Non-pigmented ciliary epithelial cell (primary cell): ENCODE results near the gene TSPAN33.
"Not testable (repeated sequence)": the region's sequence is repeated elsewhere in the genome, so short reads cannot be mapped to it uniquely, and the experiment has no call there.

Experiments used
- DNase-seq: peaks from one replicate; pipeline ENCODE4 v3.0.0-alpha.2; 2010; ENCODE audit warnings: low read depth

Gene TSPAN33

DNA sequence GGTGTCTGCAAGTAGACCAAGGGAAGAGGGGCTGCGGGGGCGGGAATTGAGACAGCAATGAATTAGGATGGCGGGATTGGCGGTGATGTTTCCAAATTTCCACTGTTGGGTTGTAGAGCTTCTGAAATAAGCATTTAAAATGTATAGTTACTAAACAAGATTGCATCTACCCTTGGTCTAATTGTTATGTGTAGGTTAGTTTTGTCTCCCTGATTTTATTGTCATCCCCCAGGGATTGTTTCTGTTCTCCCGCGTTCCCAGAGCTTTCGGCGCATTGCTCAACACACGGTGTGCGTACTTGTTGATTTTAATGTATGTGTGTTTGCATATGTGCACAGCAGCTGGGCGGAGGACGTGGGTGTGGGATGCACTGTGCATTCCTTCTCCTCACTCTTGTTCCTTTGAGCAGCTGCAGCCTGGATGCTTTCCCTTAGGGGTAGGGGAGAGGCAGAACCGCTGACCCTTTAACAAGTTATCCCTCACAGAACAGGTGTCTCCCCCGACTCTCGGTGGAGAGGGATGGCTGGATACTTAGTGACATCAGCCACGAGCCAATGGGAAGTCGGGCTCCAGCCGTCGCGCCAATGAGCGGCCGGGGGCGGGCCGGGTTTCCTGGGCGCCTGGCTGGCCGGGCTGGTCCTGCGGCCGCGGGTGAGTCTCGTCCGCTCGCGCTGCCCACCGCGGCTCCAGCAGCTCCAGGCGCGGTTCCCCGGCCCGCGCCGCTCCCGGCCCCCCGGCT is at the start of gene TSPAN33:
TSPAN33 (plus strand) TSS at position 613 of the 739 bp plus-strand sequence. CDS start 274 bp downstream, outside the sequence.
- peak; percentile 11 for DNase-seq

DNA sequence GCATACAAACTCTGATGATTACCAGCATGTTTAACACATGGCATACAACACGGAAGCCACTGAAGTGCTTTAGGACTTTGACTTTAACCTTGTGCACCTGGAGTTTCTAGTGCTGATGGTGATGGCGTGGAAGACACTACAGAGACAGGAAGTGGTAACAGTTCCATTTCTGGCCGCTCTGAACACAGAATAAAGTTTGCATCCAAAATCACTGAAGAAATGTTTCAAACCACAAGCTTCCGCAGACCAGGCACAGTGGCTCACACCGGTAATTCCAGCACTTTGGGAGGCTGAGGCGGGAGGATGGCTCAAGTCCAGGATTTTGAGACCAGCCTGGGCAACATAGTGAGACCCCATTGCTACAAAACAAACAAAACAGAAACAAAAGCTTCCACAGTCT is 49.2 kb upstream of the TSPAN33 start:
- no peak for DNase-seq

- DNase-seq, result no peak
Observed at GRCh38 chr7:129098409-129099084, 46.0 kb upstream of the TSPAN33 start.

- DNase-seq, result no peak
Observed at GRCh38 chr7:129100827-129101166, 43.7 kb upstream of the TSPAN33 start.

GRCh38 chr7:129101746-129102145 is 42.8 kb upstream of the TSPAN33 start:
- no peak for DNase-seq

- DNase-seq, result no peak
Observed at GRCh38 chr7:129103561-129104324, 40.8 kb upstream of the TSPAN33 start.

DNA sequence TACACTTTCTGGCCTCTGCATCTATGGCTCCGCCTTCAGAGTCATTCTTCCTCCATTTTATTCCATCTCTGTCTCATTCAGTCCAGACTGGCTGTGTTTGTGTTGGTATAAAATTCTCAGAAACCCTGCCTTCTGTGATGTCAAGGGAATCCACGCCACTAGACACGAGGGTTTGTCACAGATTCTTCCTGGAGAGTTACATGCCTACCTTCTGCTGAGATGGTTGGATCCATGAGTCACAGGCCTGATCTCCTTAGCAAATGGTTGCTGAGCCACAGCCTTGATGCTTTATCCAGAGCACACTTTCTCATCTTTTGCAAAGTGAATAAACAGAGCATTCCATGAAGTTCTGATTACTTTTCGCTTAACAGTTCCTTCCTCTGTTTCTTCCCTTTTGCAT is 35.9 kb upstream of the TSPAN33 start:
- peak; percentile 17 for DNase-seq

DNA sequence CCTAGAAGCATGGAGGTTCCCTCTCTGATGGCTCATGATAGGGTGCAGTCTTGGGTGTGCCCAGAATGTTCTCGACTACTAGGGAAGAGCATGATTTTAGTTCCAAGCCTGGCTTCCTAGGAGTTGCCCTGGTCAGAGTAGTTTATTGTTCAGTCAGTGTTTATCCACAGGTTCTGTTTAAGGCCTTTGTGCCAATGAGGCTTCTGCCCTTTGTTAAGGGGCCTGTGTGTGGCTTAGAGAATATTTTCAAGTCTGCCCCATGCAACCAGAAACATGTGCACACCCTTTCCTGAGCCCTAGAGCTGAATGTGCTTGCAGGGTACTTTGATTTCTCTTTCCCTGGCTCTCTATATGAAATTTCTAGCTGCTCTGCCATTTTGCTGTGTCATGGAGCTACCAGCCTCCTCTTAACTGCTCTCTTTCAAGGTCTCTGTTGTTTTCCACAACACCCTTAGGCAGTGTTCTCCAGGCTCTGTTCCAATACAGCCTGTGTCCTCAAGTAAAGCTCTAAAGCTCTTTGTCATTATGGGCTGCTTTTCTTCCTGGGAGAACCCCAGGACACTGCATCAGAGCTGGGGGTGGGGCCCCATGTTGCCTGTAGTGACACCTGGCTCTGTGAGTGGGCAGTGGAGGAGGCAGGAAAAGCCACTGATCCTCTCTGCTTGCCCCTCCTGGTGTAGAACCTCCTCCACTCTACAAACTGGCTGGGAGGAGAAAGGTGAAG is 34.1 kb upstream of the TSPAN33 start:
- DNase-seq, result no peak

DNA sequence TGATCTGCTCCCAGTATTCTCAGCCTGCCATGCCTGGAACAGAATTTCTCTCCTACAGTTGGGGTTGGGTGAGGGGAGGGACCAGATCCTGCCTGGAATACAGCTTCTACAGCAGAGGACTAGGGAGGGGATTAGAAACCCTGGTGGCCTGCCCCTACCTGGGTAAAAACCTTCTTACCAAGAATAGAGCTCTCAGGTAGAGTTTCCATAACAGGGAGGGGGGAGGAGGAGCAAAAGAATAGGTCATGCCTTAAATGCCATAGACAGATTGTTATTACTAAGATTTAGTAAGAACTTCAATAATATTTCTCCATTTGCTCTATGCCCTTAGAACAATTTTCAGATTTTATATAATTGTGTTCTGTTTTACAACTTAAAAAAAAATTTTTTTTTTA is 33.5 kb upstream of the TSPAN33 start:
- DNase-seq, result no peak

DNA sequence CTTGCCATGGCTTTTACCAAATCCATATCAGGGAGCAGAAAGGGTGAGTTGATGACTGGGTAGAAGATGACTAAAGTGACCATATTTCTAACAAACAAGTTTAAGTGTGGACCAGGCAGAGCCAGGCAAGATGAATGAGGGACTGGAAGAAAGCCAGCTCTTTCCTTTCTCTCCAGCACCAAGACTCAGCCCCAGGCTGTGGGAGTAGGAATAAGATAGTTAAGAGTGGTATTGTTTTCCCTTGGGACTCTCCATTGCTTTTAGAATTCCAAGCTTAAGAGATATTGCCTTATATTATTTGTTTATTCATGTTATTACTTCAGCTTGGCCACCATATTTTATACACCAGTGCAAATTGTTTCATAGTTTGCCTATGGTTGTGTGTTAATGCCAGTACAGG is 28.8 kb upstream of the TSPAN33 start:
- DNase-seq, result no peak

DNA sequence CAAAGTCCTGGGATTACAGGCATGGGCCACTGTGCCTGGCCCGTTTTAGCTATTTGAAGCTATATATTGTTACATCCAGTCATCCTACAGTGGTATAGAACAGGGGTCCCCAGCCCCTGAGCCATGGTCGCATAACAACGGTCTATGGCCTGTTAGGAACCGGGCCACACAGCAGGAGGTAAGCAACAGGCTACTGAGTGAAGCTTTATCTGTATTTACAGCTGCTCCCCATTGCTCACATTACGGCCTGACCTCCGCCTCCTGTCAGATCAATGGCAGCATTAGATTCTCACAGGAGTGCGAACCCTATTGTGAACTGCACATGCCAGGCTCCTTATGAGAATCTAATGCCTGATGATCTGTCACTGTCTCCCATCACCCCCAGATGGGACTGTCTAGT is 26.3 kb upstream of the TSPAN33 start:
- DNase-seq, result no peak

GRCh38 chr7:129118976-129119375 is 25.5 kb upstream of the TSPAN33 start:
- no peak for DNase-seq

- not testable (repeated sequence) for DNase-seq
Observed at GRCh38 chr7:129121501-129122077, 22.9 kb upstream of the TSPAN33 start.

- no peak for DNase-seq
Observed at GRCh38 chr7:129122078-129122750, 22.3 kb upstream of the TSPAN33 start.

DNA sequence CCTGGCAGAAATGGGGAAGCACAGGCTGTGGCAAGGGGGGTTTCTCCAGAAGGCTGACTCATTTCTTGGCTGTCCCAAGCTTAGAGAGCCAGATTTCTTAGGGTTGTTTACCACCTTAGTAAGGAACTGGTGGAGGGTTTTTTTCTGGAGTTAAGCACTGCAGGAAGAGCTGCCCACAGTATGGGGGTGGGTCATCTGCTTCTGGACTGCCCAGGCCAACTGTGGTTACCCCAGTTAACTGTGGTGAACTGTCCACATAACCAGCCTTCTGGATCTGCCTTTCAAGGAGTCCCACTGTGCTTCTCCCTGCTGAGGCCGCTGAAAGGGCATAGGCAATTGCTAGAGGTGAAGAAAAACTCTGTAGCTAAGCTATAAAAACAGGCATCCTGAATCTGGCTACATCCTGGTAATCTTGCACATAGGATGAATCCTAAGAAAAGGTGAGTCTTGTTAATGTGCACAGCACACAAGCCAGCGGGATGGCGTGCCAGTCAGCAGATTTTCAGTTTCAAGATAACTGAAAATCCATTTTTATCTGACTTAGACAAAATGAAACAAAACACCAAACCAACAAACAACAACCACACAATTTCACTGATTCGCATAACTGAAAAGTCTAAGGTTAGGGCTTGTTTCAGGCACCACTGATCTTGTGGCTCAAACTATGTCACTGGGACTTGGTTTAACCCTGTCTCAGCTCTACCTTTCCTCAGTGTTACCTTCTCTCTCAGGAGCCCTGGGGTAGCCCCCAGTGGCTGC is 21.6 kb upstream of the TSPAN33 start:
- no peak for DNase-seq

DNA sequence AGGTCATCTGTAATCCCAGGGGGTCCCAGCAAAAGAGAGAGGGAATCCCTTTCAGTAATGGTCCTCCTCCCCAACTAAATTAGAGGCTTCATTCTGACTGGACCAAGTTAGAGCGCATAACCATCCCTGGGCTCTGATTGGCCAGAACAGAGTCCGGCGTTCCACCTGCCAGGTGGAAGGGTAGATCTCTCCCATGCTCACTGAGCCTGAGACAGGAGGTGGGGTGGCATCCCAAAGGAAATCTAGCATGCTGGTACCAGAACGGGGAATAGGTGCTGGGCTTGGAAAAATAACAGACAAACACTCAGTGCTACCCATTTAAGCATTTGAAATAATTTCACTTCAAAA is 21.0 kb upstream of the TSPAN33 start:
- no peak for DNase-seq

DNA sequence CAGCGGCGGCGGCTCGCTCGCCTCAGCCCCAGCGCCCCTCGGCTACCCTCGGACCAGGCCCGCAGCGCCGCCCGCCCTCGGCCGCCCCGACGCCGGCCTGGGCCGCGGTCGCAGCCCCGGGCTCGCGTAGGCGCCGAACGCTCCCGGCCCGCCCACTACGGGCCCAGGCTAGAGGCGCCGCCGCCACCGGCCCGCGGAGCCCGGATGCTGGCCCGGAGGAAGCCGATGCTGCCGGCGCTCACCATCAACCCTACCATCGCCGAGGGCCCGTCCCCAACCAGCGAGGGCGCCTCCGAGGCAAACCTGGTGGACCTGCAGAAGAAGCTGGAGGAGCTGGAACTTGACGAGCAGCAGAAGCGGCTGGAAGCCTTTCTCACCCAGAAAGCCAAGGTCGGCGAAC is 18.2 kb upstream of the TSPAN33 start:
- DNase-seq, result no peak

DNA sequence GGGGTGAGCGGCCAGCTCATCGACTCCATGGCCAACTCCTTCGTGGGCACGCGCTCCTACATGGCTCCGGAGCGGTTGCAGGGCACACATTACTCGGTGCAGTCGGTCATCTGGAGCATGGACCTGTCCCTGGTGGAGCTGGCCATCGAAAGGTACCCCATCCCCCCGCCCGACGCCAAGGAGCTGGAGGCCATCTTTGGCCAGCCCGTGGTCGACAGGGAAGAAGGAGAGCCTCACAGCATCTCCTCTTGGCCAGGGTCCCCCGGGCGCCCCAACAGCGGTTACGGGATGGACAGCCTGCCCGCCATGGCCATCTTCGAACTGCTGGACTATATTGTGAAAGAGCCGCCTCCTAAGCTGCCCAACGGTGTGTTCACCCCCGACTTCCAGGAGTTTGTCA is 17.4 kb upstream of the TSPAN33 start:
- DNase-seq, result no peak

- DNase-seq, result no peak
Observed at GRCh38 chr7:129127601-129128000, 16.9 kb upstream of the TSPAN33 start.

DNA sequence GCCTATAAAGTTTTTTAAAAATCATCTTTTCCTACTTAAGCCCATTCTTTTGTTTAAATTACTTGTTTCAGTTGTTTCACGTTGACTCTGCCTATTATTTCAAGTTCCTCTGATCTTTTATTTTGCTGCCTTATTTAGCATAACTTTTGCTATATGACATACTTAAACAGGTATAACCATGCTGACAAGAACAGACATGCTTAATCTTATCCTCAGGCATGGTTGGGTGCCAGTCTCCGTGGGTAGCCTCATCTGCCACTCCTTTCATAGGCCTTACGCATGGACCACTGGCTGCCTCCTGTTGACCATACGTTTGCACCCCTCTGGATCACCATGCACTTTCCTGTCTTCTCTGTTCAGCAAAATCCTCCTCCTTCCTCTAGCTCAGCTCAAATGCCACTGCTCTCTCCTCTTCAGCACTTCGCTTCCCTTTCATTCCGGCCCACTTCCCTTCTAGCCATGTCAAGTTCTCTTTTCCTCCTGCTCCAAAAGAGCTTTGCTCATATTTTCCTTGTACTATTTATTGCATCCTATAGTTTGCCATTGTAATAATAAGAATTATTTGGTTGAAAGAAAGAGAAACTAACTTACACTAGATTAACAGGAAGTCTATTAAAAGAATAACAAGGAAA is 10.0 kb upstream of the TSPAN33 start:
- DNase-seq, result no peak
